Ascending aorta (tissue), 2 donors: Measurements from ENCODE around the gene OR10A5. TPM values are rescaled to one million over a fixed set of nuclear protein-coding genes. Genes with fewer than 3 reads are reported as not detected.
"Not testable (repeated sequence)": the region's sequence is repeated elsewhere in the genome, so short reads cannot be mapped to it uniquely, and the experiment has no call there.

Experiments
- DNase-seq, 2 donors: peaks; one replicate each; pipeline ENCODE4 v3.0.0-alpha.2; 2019; ENCODE audit warnings: low spot score in 2 of 2
- H3K27ac ChIP-seq, 2 donors: fragments of 200-600 bp; sonication (generic); one replicate each; pipeline ENCODE4 v1.5.1; 2016 to 2017; ENCODE audit warnings: mild to moderate bottlenecking in 1 of 2
- H3K27me3 ChIP-seq: fragments of 200-600 bp; sonication (generic); one replicate; pipeline ENCODE4 v1.5.1; 2017
- H3K36me3 ChIP-seq, 2 donors: fragments of 200-600 bp; sonication (generic); one replicate each; pipeline ENCODE4 v1.5.1; 2016
- H3K4me1 ChIP-seq, 2 donors: fragments of 200-600 bp; sonication (generic); one replicate each; pipeline ENCODE4 v1.5.1; 2016 to 2017; ENCODE audit warnings: mild to moderate bottlenecking in 1 of 2
- H3K4me3 ChIP-seq, 2 donors: fragments of 200-600 bp; sonication (generic); one replicate each; pipeline ENCODE4 v1.5.1; 2016 to 2017; ENCODE audit warnings: mild to moderate bottlenecking in 1 of 2
- H3K9me3 ChIP-seq, 2 donors: fragments of 200-600 bp; sonication (generic); one replicate each; pipeline ENCODE4 v1.5.1; 2016
- intact Hi-C: fragments of 100-400 bp; cut with DNase I; formaldehyde crosslinking; loops from one replicate; pipeline ENCODE4 v1.15.1; 2023
- total RNA-seq: library from RNA; depleted of rRNA; stranded (reverse); fragments of >200 nt; gene quantifications from one replicate; pipeline ENCODE4 v1.1.0, GENCODE V29; 2016
- TF ChIP-seq, protein P1 (sequence below), 3 experiments: fragments of 200-600 bp in 2 of 3; fragments of 450-650 bp in 1 of 3; sonication (generic) in 2 of 3; IDR thresholded peaks; one replicate each; pipeline ENCODE4 v1.5.1; 2016 to 2019; ENCODE audit warnings: antibody characterized with exemption in 3 of 3, mild to moderate bottlenecking in 1 of 3, moderate library complexity in 1 of 3

The OR10A5 gene
- total RNA-seq, 1 donor from 2014 or later, result not detected

DNA sequence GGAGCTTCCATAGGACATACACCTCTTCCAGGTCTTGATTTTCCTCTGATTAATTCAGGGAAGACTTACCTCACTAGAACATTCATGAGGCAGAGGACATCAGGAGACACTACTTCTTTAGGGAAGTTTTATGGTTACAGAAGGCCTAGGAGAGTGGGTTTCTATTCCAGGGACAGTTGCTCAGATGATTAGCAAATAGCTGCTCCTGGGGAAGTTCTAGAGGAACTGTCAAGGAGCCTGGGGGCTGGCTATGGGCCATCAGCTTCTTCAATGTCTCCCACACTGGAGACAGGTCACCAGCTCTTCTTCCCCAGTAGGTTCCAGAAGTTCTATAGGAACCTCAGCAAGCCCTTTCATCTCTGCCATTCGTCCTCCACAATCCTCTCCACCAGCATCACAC, 11.5 kb upstream of the OR10A5 start:
- H3K4me1 ChIP-seq, result no peaks in the 10 kb centered on the region
- no peak for DNase-seq
- H3K9me3 ChIP-seq, result no peaks in the 10 kb centered on the region
- no peak overlapping the region for H3K4me3 ChIP-seq
- H3K27me3 ChIP-seq, result no peaks in the 10 kb centered on the region
- intact Hi-C loops, result no loop called here
- H3K36me3 ChIP-seq, result no peaks in the 10 kb centered on the region
- TF ChIP-seq, protein P1, sequence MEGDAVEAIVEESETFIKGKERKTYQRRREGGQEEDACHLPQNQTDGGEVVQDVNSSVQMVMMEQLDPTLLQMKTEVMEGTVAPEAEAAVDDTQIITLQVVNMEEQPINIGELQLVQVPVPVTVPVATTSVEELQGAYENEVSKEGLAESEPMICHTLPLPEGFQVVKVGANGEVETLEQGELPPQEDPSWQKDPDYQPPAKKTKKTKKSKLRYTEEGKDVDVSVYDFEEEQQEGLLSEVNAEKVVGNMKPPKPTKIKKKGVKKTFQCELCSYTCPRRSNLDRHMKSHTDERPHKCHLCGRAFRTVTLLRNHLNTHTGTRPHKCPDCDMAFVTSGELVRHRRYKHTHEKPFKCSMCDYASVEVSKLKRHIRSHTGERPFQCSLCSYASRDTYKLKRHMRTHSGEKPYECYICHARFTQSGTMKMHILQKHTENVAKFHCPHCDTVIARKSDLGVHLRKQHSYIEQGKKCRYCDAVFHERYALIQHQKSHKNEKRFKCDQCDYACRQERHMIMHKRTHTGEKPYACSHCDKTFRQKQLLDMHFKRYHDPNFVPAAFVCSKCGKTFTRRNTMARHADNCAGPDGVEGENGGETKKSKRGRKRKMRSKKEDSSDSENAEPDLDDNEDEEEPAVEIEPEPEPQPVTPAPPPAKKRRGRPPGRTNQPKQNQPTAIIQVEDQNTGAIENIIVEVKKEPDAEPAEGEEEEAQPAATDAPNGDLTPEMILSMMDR (IDR thresholded peaks at IDR 0.05), result no peak
- H3K27ac ChIP-seq, result no peak overlapping the region

DNA sequence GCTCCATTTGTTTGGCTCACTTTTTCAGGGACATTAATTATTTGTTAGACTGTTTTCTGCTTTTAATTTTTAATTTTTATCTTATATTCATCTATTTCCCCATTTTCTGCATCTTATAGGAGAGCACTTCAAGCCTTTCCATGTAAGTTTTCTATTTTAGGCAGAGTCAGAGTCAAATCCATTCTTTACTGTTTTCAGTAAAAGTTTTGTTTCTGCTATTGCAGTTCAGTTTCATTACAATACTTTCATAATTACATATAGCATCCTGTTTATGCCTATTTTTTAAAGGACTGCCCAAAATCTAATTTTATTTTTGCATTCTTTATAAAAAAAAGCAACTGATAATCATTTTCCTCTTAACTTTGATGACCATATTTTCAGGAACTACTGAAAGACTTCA, 3.8 kb upstream of the OR10A5 start:
- H3K9me3 ChIP-seq, result no peaks in the 10 kb centered on the region
- H3K4me3 ChIP-seq, result no peak overlapping the region
- TF ChIP-seq, protein P1 (IDR thresholded peaks at IDR 0.05), result no peak
- no peak overlapping the region for H3K27ac ChIP-seq
- DNase-seq, result no peak
- no peaks in the 10 kb centered on the region for H3K27me3 ChIP-seq
- no peaks in the 10 kb centered on the region for H3K36me3 ChIP-seq
- H3K4me1 ChIP-seq, result no peaks in the 10 kb centered on the region
- intact Hi-C loops, result no loop called here

DNA sequence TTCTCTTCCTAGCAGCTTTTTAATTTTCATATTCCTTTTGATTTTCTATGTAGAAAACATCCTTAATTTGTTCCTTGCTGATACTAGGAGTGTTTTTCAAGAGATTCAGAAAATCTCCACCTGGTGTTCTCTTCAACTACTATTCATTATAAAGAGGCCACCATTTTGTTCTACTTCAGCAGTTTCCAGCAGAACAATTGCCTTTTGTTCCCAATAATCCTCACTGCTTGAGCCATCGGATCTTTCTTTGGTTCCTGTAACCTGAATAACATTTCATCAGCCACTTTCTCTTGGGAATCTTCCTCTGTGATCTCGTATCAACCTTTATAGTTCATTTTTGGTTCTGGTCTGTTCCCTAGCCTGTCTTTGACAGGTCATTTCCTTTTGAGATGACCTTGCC, 1.8 kb upstream of the OR10A5 start:
- Histone ChIP-seq H3K27ac (no peak overlapping the region), H3K9me3 (no peaks in the 10 kb centered on the region), H3K4me1 (no peaks in the 10 kb centered on the region), H3K36me3 (no peaks in the 10 kb centered on the region), H3K27me3 (no peaks in the 10 kb centered on the region), H3K4me3 (no peak overlapping the region)
- DNase-seq, result no peak
- TF ChIP-seq, protein P1 (IDR thresholded peaks at IDR 0.05), result no peak
- intact Hi-C loops, result no loop called here

DNA sequence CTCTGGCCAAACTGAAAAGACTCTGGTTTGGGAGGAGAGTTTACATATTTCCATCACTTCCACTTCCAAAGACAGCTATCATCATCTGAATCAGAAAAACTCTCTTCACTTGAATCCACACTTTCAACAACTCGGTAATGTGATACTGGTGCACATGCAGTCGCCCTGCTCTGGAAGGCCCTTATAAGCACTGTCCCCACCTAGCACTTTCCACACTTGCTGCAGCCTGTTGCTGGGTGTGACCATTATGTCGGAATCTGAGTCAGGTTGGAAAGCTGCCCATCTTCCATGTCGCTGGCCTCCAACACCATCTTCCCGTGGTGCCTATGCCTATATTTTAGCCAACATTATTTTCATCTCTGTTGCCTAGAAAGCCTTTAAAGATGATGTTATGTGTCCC, 1.1 kb upstream of the OR10A5 start:
- H3K27me3 ChIP-seq, result no peaks in the 10 kb centered on the region
- intact Hi-C loops, result no loop called here
- H3K4me3 ChIP-seq, result no peak overlapping the region
- TF ChIP-seq, protein P1 (IDR thresholded peaks at IDR 0.05), result no peak
- H3K4me1 ChIP-seq, result no peaks in the 10 kb centered on the region
- no peak overlapping the region for H3K27ac ChIP-seq
- no peak for DNase-seq
- no peaks in the 10 kb centered on the region for H3K9me3 ChIP-seq
- H3K36me3 ChIP-seq, result no peaks in the 10 kb centered on the region

DNA sequence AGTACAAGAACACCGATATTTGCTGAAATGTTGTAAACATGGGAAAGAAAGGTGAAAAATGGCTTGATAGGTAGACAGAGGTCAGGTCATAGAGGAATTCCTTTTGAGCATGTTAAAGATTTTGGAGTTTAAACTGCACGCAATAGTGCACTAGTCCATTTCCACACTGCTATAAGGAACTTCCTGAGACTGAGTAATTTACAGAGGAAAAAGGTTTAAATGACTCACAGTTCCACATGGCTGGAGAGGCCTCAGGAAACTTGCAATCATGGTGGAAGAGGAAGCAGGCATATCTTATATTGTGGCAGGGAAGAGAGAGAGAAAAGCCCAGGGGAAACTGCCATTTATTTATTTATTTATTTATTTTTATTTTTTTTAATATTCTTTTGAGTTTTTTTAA, 5.0 kb downstream of the OR10A5 start:
- Histone ChIP-seq H3K27me3 (no peaks in the 10 kb centered on the region), H3K27ac (no peak overlapping the region), H3K4me1 (no peaks in the 10 kb centered on the region), H3K36me3 (no peaks in the 10 kb centered on the region), H3K4me3 (no peak overlapping the region), H3K9me3 (no peaks in the 10 kb centered on the region)
- TF ChIP-seq, protein P1 (IDR thresholded peaks at IDR 0.05), result no peak
- intact Hi-C loops, result no loop called here
- no peak for DNase-seq

DNA sequence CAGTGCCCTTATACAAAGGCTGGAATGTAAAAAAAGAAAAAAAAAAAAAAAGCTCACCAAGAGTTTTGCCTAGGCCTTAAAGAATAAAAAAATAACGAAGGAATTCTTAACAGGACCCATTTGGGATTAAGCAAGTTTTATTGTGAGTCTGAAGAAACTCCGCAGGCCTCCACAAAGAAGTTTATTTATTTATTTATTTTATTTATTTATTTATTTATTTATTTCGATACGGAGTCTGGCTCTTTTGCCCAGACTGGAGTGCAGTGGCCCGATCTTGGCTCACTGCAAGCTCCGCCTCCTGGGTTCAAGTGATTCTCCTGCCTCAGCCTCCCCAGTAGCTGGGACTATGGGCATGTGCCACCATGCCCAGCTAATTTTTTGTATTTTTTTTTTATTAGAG, 9.3 kb downstream of the OR10A5 start:
- intact Hi-C loops, H3K27ac ChIP-seq, H3K27me3 ChIP-seq, H3K9me3 ChIP-seq, H3K36me3 ChIP-seq, H3K4me1 ChIP-seq, DNase-seq, H3K4me3 ChIP-seq: not testable (repeated sequence)
